Measurements from ENCODE around the gene LOX.

Gene LOX

GRCh38 chr5:122051569-122051968 is 26.5 kb downstream of the LOX start:
- TF ChIP-seq GATA3 (IDR thresholded peaks at IDR 0.05; ENCODE audit: low read depth, low read length) (no peak), GATA2 (IDR thresholded peaks at IDR 0.05; ENCODE audit: low read depth, low read length) (no peak)

DNA sequence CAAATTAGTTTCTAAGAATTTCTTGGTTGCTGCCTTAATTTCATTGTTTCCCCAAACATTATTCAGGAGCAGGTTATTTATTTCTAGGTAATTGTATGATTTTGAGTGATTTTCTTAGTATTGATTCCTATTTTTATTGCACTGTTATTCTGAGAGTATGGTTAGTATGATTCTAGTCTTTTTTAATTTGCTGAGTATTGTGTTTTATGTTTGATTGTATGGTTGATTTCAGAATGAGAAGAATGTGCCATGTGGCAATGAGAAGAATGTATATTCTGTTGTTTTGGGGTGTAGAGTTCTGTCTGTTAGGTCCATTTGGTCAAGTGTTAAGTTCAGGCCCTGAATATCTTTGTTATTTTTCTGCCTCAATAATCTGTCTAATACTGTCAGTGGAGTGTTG is 27.1 kb downstream of the LOX start:
- no peak for TF ChIP-seq GATA3 (IDR thresholded peaks at IDR 0.05; ENCODE audit: low read depth, low read length)
- no peak for TF ChIP-seq GATA2 (IDR thresholded peaks at IDR 0.05; ENCODE audit: low read depth, low read length)

DNA sequence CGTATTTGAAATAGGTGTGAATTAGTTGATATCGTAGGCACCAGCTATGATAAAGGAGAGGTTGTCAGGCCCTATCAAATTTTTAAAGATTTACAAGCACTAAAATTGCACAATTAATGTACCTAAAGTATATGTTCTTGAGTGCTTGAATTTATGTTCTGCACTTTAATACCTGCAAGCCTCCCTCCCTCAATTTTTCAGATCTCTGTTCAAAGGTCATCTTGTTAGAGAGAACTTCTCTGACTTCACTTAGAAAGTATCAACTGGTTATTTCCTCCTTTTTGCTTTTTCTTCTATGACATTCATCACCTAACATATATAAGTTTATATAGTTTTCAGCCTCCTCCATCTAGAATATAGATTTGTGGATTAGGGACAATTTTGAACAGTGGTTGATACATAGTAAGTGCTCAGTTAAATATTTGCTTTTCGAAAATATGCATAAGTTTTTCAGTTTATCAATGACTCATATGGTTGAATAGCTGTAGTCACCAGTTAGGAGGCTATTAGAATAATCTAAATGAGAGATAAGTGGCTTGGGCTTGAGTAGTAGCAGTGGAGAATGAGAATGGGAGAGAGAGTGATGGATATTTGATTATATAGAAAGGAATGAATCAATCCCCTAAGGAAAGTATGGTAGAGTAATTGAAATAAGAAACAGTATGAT is 37.3 kb downstream of the LOX start:
- TF ChIP-seq GATA2 (IDR thresholded peaks at IDR 0.05; ENCODE audit: low read depth, low read length) (no peak), GATA3 (IDR thresholded peaks at IDR 0.05; ENCODE audit: low read depth, low read length) (no peak)

GRCh38 chr5:122036326-122036725 is 41.7 kb downstream of the LOX start:
- TF ChIP-seq GATA2 (IDR thresholded peaks at IDR 0.05; ENCODE audit: low read depth, low read length) (no peak), GATA3 (IDR thresholded peaks at IDR 0.05; ENCODE audit: low read depth, low read length) (no peak)

DNA sequence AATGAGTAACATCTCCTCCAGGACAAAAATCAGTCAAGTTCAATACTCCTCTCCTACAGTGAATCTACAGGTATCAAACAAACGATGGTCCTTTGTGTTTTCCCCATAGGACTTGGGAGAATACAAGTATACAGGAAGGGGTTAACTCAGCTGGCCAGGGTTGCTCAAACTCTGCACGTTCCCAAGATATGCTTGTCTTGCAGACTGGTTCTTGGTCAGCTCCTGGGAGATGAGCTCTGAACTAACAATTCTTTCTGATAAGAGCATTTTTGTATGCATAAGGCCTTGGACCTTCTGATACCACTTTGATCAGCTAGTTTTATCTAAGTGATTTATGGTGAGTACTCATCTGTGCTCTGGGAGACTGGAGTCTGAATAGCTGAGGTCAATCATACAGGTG is 42.1 kb downstream of the LOX start:
- TF ChIP-seq GATA3 (IDR thresholded peaks at IDR 0.05; ENCODE audit: low read depth, low read length) = no peak
- TF ChIP-seq GATA2 (IDR thresholded peaks at IDR 0.05; ENCODE audit: low read depth, low read length) = no peak

GRCh38 chr5:122031836-122032235 is 46.2 kb downstream of the LOX start:
- TF ChIP-seq GATA2 (IDR thresholded peaks at IDR 0.05; ENCODE audit: low read depth, low read length) (no peak), GATA3 (IDR thresholded peaks at IDR 0.05; ENCODE audit: low read depth, low read length) (no peak)

- TF ChIP-seq GATA3 (IDR thresholded peaks at IDR 0.05; ENCODE audit: low read depth, low read length) = no peak
- no peak for TF ChIP-seq GATA2 (IDR thresholded peaks at IDR 0.05; ENCODE audit: low read depth, low read length)
Measured at GRCh38 chr5:122030251-122030650, 47.8 kb downstream of the LOX start.

DNA sequence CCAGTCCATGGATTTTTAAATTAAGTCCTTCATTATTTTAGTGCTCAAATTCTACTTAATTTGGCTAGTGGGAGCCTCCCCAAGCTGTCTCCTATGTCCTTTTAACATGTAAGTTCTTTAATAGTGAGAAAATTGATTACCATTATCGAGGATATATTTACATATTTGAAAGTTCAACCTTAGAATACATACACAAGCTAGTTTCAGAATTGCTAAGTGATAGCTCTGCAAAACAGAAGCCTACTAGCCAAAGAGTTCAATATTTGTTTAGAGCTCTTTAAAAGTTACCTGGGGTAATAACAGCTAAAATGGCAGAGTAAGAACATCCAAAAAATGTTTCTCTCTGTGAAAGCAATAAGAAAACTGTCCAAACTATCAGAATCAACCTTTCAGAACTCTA is 48.2 kb downstream of the LOX start:
- TF ChIP-seq GATA2 (IDR thresholded peaks at IDR 0.05; ENCODE audit: low read depth, low read length) (no peak), GATA3 (IDR thresholded peaks at IDR 0.05; ENCODE audit: low read depth, low read length) (no peak)

DNA sequence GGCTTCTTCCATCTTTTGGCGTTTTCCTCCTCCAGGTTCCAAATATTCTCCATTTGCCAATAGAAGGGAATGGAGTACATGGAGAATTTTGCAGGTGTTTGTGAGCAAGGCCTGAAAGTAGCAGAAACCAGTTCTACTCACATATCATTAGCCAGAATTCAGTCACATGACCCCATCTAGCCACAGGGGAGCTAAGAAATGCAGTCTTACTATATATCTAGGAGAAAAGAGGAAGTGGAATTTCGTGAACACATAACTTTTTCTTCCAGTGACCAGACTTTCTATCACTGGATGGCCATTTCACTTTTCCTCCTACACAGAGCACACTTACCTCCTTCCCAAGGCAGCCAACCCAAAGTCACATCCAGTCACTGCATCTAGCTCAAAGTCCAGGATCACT is 55.1 kb downstream of the LOX start:
- TF ChIP-seq GATA3 (IDR thresholded peaks at IDR 0.05; ENCODE audit: low read depth, low read length) (no peak), GATA2 (IDR thresholded peaks at IDR 0.05; ENCODE audit: low read depth, low read length) (no peak)

GRCh38 chr5:122019919-122020590 is 58.0 kb downstream of the LOX start:
- no peak for TF ChIP-seq GATA2 (IDR thresholded peaks at IDR 0.05; ENCODE audit: low read depth, low read length)
- no peak for TF ChIP-seq GATA3 (IDR thresholded peaks at IDR 0.05; ENCODE audit: low read depth, low read length)

DNA sequence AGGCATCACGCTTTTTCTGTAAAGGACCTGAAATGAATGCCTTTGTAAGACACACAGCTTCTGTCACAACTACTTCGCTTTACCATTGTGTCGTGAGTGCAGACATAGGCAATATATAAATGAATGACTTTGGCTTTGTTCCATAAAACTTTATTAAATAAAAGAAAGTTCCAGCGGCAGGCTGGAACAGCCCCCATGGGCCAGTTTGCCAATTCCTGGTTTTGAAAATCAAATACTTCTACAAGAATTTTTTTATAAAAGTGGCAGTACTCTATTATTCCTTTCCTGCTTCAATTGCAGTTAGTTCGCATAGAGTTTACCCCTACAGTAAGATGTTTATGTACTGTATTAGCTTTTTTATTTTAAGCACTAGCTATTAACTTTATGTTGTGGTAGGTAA is 62.6 kb downstream of the LOX start:
- TF ChIP-seq GATA2 (IDR thresholded peaks at IDR 0.05; ENCODE audit: low read depth, low read length) (no peak), GATA3 (IDR thresholded peaks at IDR 0.05; ENCODE audit: low read depth, low read length) (no peak)

DNA sequence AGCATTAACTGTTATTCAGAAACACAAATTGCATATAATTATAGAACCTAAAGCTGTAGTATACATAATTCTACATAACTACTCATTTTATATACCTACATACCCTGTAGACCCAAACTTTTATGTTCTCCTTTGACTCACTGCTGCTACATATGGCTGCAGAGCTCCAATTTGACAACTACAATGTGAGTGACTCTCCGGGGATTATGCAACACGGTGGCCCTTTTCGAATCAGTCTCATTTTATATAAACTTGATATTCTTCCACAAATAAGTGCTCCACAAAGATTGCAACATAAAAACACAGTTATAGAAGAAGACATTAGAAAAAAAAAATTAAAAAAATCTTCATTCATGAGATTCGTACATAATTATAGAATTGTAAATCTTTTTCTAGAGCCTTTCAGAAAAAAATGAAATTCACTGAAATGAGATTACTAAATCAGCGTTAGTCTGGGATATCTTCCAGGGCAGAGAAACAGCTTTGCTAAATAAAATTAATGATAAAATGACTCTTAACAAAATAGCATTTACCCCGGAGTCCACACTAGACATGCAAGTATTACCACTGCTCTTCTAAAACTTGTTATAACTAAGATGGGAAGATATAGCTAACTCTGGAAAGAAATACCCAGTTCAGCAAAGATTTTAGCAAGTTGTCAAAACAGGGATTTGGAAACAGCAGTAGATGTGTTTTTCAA is 63.7 kb downstream of the LOX start:
- TF ChIP-seq GATA3 (IDR thresholded peaks at IDR 0.05; ENCODE audit: low read depth, low read length) = no peak
- no peak for TF ChIP-seq GATA2 (IDR thresholded peaks at IDR 0.05; ENCODE audit: low read depth, low read length)

All from SH-SY5Y (cell line).